HG03175 (cell line): ENCODE results near the gene TSHZ3.

Experiments
- ATAC-seq: cut with Tn5 transposase; IDR thresholded peaks from one replicate; pipeline ENCODE4 v1.9.1; 2021; ENCODE audit warnings: mild to moderate bottlenecking, moderate library complexity; ENCODE audit not compliant: unreplicated experiment

TSHZ3 gene

GRCh38 chr19:31315652-31316051 is 33.6 kb downstream of the TSHZ3 start:
- no peak for ATAC-seq

GRCh38 chr19:31314849-31315629 is 34.2 kb downstream of the TSHZ3 start:
- no peak for ATAC-seq

DNA sequence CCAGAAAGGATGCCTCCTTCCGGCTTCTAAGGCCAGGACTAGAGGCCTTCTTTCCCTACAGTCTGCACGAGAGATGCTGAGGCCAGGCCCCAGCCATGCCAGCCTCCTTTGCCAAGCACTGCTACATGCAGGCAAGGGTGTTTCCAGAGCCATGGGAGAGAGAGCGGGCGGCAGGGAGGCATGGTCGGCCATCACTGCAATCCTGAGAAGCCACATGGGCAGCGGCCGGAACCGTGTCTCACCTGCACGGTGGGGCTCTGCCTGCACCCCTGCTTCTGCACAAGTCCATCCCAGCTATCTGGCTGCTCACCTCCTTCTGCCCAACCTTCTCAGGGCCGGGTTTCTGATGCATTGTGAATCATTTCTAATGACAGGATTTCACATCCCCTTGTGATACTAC is 35.1 kb downstream of the TSHZ3 start:
- ATAC-seq, result no peak

DNA sequence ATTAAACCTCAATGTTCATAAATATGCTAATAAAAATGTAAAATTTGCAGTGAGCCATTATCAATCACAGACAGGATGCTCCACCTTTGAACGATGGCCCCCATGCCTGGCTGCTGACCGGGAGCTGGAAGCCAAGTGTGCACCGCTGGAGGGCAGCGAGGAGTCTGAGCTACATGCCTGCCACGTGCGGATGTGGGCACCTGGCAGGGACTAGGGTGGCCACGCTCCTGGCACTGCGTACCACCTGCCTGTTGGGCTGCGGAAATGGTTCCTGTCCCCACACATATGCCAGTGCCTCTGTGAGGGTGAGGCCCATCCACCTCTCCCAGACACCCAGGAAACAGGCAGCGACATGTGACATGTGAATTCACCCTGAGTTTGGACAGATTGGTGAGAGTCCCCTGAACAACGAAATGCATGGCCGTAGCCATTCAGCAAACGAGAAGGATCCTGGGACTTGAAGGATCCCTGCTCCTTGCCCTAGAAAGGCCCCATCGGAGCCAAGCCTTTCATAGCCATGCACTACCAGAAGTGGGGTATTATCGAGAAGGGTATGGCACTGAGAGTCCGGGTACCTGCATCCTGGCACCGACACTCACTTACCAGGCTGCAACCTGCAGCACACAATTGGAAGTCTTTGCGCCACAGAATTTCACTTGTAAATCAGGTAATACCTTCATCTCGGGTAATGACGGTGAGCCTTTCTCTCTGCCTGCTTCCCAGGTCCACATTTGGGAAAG is 35.8 kb downstream of the TSHZ3 start:
- no peak for ATAC-seq

DNA sequence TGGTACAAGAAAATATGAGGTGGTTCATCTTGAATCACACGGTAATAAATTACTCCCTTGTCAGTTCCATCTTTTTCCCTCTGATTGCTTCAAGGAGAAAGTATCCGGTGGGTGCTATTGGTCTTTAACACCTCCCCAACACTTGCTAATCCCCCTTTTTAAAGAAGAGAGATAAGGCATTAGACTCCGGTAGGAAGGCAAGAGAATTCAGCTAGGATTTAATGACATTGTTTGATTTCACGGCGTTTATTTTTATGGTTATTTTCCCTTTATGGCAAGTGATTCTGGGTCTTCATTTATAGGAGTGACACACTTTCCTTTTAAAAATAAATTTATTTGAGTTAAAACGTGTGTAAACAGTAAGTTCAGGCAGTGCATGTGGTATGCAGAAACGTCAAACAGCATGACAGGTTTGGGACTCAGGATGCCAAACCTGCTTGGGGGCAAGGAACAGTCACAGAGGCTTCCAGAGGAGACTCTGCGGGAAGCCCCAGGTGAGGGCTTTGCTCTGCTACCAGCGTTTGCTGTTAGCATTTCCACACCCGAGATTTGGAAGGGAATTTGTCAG is 36.5 kb downstream of the TSHZ3 start:
- no peak for ATAC-seq

DNA sequence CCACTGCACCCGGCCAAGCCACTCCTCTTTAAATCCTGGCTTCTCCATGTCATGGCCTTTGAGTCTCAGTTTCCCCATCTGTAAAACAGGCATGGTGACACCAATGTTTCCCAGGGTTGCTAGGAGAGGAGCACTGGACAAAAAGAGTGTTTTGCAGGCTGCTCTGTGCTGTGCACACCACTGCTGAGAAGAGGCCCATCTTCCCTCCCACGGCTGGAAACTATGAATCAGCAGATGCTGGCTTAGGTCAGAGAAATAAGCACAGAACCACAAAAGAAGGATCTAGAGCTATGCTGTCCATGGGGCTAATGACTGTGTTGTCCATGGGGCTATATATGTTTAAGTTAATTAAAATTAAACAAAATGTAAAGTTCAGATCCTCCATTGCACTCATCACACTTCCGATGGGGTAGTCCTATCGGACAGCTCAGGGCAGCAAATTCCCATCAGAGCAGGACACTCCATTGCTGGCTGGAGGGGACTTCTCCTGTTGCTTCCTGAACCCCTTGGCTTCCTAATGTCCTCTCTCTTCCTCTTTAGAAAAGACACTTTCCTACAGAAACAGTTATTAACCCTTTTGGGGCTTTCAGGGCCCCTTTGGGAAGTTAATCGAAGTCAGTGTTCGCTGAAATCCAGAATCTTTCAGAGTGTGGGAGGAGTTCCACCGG is 37.1 kb downstream of the TSHZ3 start:
- ATAC-seq, result no peak

- ATAC-seq, result no peak
These were observed 38.7 kb downstream of the TSHZ3 start for GRCh38 chr19:31310432-31311133.

DNA sequence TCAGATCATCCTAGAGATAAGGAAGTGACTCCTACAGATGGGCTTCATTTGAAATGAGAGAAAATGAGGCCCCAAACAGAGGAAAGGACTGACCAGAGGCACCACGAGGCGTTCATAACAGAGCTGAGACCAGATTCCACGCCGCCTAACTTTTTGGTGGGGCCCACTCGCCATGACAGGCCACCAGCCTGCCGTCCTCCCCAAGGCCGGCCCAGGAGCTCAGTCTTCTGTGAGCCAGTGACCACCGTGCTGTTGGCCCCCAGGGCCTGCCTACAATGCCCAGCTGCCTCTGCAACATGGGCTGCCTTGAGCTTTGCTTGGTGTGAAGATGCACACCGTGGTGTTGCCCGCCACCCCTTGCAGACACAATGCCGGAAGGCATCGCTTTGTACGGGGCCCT is 40.5 kb downstream of the TSHZ3 start:
- ATAC-seq, result no peak

- ATAC-seq, result no peak
These were observed 42.1 kb downstream of the TSHZ3 start for GRCh38 chr19:31307071-31307669.

- ATAC-seq, result no peak
These were observed 43.1 kb downstream of the TSHZ3 start for GRCh38 chr19:31306006-31306753.

DNA sequence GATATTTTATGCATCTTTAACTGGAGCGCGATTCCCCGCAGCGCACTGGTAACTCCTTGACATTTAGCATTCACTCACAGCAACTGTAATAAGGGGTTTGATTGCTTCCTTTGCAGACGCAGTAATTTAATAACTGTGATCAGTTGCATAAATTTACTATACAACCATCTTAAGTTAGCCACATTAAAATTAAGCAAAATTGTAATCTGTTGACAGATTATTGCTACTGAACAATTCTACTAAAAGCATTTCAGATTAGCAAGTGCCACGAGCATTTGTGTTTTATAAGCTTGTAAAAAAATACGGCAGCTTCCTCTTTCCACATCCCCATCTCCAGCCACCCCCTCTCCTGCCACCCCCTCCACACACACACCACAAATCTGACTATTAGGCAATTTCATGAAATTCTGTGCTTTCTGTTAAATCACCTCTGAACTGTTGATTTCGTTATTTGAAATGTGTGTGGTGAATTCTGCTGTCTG is 44.4 kb downstream of the TSHZ3 start:
- ATAC-seq, result no peak

GRCh38 chr19:31303262-31303815 is 45.9 kb downstream of the TSHZ3 start:
- ATAC-seq, result no peak

GRCh38 chr19:31301306-31301980 is 47.8 kb downstream of the TSHZ3 start:
- ATAC-seq, result no peak

GRCh38 chr19:31300422-31300821 is 48.8 kb downstream of the TSHZ3 start:
- no peak for ATAC-seq

- ATAC-seq, result no peak
These were observed 49.6 kb downstream of the TSHZ3 start for GRCh38 chr19:31299665-31300064.

- no peak for ATAC-seq
These were observed 51.2 kb downstream of the TSHZ3 start for GRCh38 chr19:31297991-31298390.

DNA sequence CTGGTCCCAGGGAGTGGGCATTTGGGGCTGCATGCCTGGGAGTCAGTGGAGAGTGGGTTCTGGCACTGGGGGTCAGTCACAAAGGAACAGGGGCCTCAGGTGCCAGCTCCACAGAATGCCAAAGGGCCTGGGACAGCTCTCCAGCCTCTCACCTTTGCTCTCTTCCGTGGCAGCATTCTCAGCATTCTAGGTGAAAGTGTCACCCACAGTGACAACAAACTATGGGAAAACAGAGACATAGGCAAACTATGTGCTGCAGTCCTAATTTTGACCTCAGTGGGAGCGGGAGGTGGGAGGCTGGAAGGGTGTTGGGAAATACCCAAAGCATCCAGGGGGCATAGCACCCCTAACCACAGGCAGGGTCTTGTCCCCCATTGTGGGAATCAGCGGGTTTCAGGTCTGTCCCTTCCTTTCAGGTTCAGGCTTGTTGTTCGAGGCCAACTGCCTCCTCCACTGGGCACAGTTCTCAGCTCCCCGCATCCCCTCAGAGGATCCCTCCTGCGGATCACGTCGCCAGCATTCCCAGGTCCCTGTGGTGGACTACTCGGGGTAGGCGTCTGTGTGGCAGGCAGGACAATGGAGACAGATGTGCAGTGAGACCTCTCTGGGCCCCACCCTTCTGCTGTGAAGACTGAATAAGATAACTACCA is 52.4 kb downstream of the TSHZ3 start:
- no peak for ATAC-seq

DNA sequence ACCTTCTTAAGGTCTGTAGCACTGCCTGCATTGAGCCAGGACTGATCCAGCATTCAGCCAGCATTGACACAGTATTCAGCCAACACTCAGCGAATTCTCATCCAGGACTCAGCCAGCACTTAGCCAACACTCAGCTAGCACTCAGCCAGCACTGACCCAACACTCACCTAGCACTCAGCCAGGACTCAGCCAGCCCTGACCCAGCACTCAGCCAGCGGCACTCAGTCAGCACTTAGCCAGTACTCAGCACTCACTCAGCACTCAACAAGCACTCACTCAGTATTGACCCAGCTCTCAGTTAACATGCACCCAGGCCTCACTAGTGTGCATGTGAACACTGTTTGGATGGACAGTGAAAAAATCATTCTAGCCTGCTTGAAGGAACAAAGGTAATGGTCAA is 55.0 kb downstream of the TSHZ3 start:
- no peak for ATAC-seq
